Measurements from ENCODE around the gene KNOP1. TPM values are rescaled to one million over a fixed set of nuclear protein-coding genes. Genes with fewer than 3 reads are reported as not detected.

Gene KNOP1
- total and polyA plus RNA-seq, 2 of the 13 experiments (the other 11 are each of a cell fraction or from before 2014, with no cell fraction given), result 21.2 to 57.5 TPM

DNA sequence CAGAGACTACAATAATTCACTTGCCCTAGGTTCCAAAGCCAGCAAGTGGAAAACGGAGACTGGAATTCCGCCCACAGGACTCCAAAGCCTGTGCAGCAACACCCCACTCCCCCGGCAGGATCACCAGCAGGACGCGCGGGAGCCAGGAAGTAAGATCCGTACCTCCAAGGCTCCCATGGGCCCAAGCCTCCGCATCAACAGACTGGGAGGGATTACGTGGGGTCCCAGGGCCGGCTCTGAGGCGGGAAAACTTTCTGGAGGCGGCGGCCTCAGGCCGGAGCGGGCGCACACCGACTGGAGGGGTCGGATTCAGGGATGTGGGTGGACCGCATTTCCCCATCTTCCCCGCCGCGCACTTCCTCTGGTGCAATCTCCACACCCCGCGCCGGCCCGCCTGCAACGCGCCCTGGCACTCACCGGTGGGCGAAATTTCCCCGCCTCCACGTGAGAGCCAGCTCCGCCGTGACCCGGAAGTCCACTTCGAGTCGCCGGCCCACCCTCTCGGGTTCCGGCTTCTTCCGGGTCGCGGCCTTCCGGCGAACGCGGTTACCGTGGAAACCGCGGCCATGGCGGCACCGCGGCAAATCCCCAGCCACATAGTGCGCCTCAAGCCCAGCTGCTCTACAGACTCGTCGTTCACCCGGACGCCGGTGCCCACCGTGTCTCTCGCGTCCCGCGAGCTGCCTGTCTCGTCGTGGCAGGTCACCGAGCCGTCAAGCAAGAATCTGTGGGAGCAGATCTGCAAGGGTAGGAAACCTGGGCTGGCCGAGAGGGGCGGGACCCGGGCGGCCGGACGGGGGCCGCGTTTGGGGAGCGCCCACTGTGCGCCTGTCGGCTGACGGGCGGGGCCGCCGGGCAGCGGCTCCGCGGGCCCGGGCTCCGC lies at the start of gene KNOP1, which contains the start of gene IQCK (continued):
- TF ChIP-seq SRSF4 (IDR thresholded peaks at IDR 0.05; ENCODE audit: low read depth, low read length, poor library complexity, severe bottlenecking) (no peak), HNF4A (CRISPR knock-in tag; IDR thresholded peaks at IDR 0.05) (peak; percentile 55), ATRX (CRISPR knock-in tag; IDR thresholded peaks at IDR 0.05; ENCODE audit: borderline replicate concordance) (no peak), ZMYM4 (CRISPR knock-in tag; IDR thresholded peaks at IDR 0.05) (peak; percentile 90), BRD4 (CRISPR knock-in tag; IDR thresholded peaks at IDR 0.05) (peak; percentile 78; the same call in 1 of the 2 replicates), ZNF652 (CRISPR knock-in tag; IDR thresholded peaks at IDR 0.05; ENCODE audit: borderline replicate concordance, low read depth) (0 out of 2 replicates have a peak, but pooled peaks have one; percentile 7), ZKSCAN8 (CRISPR knock-in tag; IDR thresholded peaks at IDR 0.05; ENCODE audit: borderline replicate concordance) (peak; percentile 49; the same call in 1 of the 2 replicates), ZNF274 (CRISPR knock-in tag; IDR thresholded peaks at IDR 0.05) (peak; percentile 98), TAF15 (IDR thresholded peaks at IDR 0.05; ENCODE audit: low read depth, low read length, poor library complexity, severe bottlenecking) (peak; percentile 86), ZFX (CRISPR knock-in tag; IDR thresholded peaks at IDR 0.05; ENCODE audit: low read depth) (peak; percentile 96), ZNF20 (CRISPR knock-in tag; IDR thresholded peaks at IDR 0.05) (0 out of 2 replicates have a peak, but pooled peaks have one; percentile 90), ZNF672 (CRISPR knock-in tag; IDR thresholded peaks at IDR 0.05) (no peak), HHEX (CRISPR knock-in tag; IDR thresholded peaks at IDR 0.05) (no peak), ZNF83 (CRISPR knock-in tag; IDR thresholded peaks at IDR 0.05; ENCODE audit: borderline replicate concordance) (peak; percentile 88; the same call in 1 of the 2 replicates), DNMT1 (CRISPR knock-in tag; IDR thresholded peaks at IDR 0.05) (no peak; the same call in none of the 2 replicates), RARG (CRISPR knock-in tag; IDR thresholded peaks at IDR 0.05; ENCODE audit: low read depth) (peak; percentile 99), NFE2L2 (IDR thresholded peaks at IDR 0.05; ENCODE audit: low read length) (no peak), MBNL3 (CRISPR knock-in tag; conservative IDR thresholded peaks at IDR 0.05) (no peak), NFKBIZ (CRISPR knock-in tag; IDR thresholded peaks at IDR 0.05) (peak; percentile 74), POLR2AphosphoS2 (IDR thresholded peaks at IDR 0.05; ENCODE audit: low read depth, low read length) (no peak), MTF1 (CRISPR knock-in tag; IDR thresholded peaks at IDR 0.05) (no peak; the same call in 1 of the 2 replicates), GZF1 (CRISPR knock-in tag; IDR thresholded peaks at IDR 0.05) (no peak), SMAD1 (CRISPR knock-in tag; IDR thresholded peaks at IDR 0.05; ENCODE audit: borderline replicate concordance, low read depth) (peak; percentile 100), ATM (IDR thresholded peaks at IDR 0.05; ENCODE audit: borderline replicate concordance) (no peak)
- TF ChIP-seq, protein P1, sequence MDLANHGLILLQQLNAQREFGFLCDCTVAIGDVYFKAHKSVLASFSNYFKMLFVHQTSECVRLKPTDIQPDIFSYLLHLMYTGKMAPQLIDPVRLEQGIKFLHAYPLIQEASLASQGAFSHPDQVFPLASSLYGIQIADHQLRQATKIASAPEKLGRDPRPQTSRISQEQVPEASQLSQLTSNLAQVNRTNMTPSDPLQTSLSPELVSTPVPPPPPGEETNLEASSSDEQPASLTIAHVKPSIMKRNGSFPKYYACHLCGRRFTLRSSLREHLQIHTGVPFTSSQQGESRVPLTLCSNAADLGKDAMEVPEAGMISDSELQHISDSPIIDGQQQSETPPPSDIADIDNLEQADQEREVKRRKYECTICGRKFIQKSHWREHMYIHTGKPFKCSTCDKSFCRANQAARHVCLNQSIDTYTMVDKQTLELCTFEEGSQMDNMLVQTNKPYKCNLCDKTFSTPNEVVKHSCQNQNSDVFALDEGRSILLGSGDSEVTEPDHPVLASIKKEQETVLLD (CRISPR knock-in tag; IDR thresholded peaks at IDR 0.05; ENCODE audit: low read depth), result peak; percentile 87
- TF ChIP-seq, protein P2, sequence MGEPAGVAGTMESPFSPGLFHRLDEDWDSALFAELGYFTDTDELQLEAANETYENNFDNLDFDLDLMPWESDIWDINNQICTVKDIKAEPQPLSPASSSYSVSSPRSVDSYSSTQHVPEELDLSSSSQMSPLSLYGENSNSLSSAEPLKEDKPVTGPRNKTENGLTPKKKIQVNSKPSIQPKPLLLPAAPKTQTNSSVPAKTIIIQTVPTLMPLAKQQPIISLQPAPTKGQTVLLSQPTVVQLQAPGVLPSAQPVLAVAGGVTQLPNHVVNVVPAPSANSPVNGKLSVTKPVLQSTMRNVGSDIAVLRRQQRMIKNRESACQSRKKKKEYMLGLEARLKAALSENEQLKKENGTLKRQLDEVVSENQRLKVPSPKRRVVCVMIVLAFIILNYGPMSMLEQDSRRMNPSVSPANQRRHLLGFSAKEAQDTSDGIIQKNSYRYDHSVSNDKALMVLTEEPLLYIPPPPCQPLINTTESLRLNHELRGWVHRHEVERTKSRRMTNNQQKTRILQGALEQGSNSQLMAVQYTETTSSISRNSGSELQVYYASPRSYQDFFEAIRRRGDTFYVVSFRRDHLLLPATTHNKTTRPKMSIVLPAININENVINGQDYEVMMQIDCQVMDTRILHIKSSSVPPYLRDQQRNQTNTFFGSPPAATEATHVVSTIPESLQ (CRISPR knock-in tag; conservative IDR thresholded peaks at IDR 0.05), result 0 out of 2 replicates have a peak, but pooled peaks have one; percentile 21
- TF ChIP-seq, protein P3, sequence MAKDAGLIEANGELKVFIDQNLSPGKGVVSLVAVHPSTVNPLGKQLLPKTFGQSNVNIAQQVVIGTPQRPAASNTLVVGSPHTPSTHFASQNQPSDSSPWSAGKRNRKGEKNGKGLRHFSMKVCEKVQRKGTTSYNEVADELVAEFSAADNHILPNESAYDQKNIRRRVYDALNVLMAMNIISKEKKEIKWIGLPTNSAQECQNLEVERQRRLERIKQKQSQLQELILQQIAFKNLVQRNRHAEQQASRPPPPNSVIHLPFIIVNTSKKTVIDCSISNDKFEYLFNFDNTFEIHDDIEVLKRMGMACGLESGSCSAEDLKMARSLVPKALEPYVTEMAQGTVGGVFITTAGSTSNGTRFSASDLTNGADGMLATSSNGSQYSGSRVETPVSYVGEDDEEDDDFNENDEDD (CRISPR knock-in tag; IDR thresholded peaks at IDR 0.05; ENCODE audit: borderline replicate concordance), result peak; percentile 92

Data from HepG2 (cell line).